ENCODE data around the gene DACT2. TPM values are rescaled to one million over a fixed set of nuclear protein-coding genes. Genes with fewer than 3 reads are reported as not detected.
"Not testable (repeated sequence)": the region's sequence is repeated elsewhere in the genome, so short reads cannot be mapped to it uniquely, and the experiment has no call there.

The DACT2 gene
- total RNA-seq, 4 donors from 2014 or later, result 6.0 to 19.9 (median 10.0) TPM

- H3K36me3 ChIP-seq, result no peaks in the 10 kb centered on the region
Measured at GRCh38 chr6:168285456-168285855, 34.1 kb downstream of the DACT2 start.

GRCh38 chr6:168284187-168284586 is 35.4 kb downstream of the DACT2 start:
- Histone ChIP-seq H3K4me1 (no peaks in the 10 kb centered on the region), H3K4me3 (no peak overlapping the region), H3K27me3 (peaks cover 13% of the 10 kb centered on the region), H3K27ac (no peak overlapping the region), H3K9me3 (no peaks in the 10 kb centered on the region), H3K36me3 (no peaks in the 10 kb centered on the region)
- no peak for DNase-seq (ENCODE audit: low spot score in 2 of 2)
- TF ChIP-seq POLR2AphosphoS5 (IDR thresholded peaks at IDR 0.05) (no peak), POLR2A (IDR thresholded peaks at IDR 0.05) (no peak), EP300 (IDR thresholded peaks at IDR 0.05) (no peak), CTCF (IDR thresholded peaks at IDR 0.05) (no peak)
- WGBS, result 74% methylated on average over 4 of the region's 6 CpGs

More at GRCh38 chr6:168285456-168285855, 34.1 kb downstream of the DACT2 start:
- H3K27ac ChIP-seq, result no peak overlapping the region
- H3K9me3 ChIP-seq, result no peaks in the 10 kb centered on the region
- DNase-seq (ENCODE audit: low spot score in 2 of 2), result no peak
- no peaks in the 10 kb centered on the region for H3K4me1 ChIP-seq
- no peak overlapping the region for H3K4me3 ChIP-seq
- 94% methylated on average over 19 of the region's 21 CpGs for WGBS
- TF ChIP-seq POLR2AphosphoS5 (IDR thresholded peaks at IDR 0.05) (no peak), POLR2A (IDR thresholded peaks at IDR 0.05) (no peak), CTCF (IDR thresholded peaks at IDR 0.05) (no peak), EP300 (IDR thresholded peaks at IDR 0.05) (no peak)
- H3K27me3 ChIP-seq, result peaks cover 8% of the 10 kb centered on the region

- Histone ChIP-seq H3K27me3 (peaks cover 15% of the 10 kb centered on the region), H3K4me1 (no peaks in the 10 kb centered on the region), H3K27ac (no peak overlapping the region), H3K9me3 (no peaks in the 10 kb centered on the region), H3K4me3 (no peak overlapping the region), H3K36me3 (no peaks in the 10 kb centered on the region)
- no peak for TF ChIP-seq CTCF (IDR thresholded peaks at IDR 0.05)
- TF ChIP-seq POLR2AphosphoS5 (IDR thresholded peaks at IDR 0.05), result no peak
- TF ChIP-seq EP300 (IDR thresholded peaks at IDR 0.05), result no peak
- no peak for TF ChIP-seq POLR2A (IDR thresholded peaks at IDR 0.05)
- no peak for DNase-seq (ENCODE audit: low spot score in 2 of 2)
- WGBS, result 93% methylated on average over 10 of the region's 14 CpGs
Measured at GRCh38 chr6:168283686-168284025, 35.9 kb downstream of the DACT2 start.

- peaks cover 20% of the 10 kb centered on the region for H3K27me3 ChIP-seq
- TF ChIP-seq EP300 (IDR thresholded peaks at IDR 0.05), result no peak
- TF ChIP-seq POLR2AphosphoS5 (IDR thresholded peaks at IDR 0.05), result no peak
- TF ChIP-seq POLR2A (IDR thresholded peaks at IDR 0.05), result no peak
- no peak for TF ChIP-seq CTCF (IDR thresholded peaks at IDR 0.05)
- H3K27ac ChIP-seq, result no peak overlapping the region
- H3K4me3 ChIP-seq, result no peak overlapping the region
- no peaks in the 10 kb centered on the region for H3K4me1 ChIP-seq
- no peaks in the 10 kb centered on the region for H3K36me3 ChIP-seq
- WGBS, result 92% methylated on average over 8 of the region's 20 CpGs
- DNase-seq (ENCODE audit: low spot score in 2 of 2), result no peak
- H3K9me3 ChIP-seq, result no peaks in the 10 kb centered on the region
Measured at GRCh38 chr6:168282985-168283685, 36.4 kb downstream of the DACT2 start.

- peaks cover 26% of the 10 kb centered on the region for H3K27me3 ChIP-seq
- no peak overlapping the region for H3K4me3 ChIP-seq
- H3K4me1 ChIP-seq, result no peaks in the 10 kb centered on the region
- TF ChIP-seq CTCF (IDR thresholded peaks at IDR 0.05), result no peak
- no peak for TF ChIP-seq EP300 (IDR thresholded peaks at IDR 0.05)
- TF ChIP-seq POLR2A (IDR thresholded peaks at IDR 0.05), result no peak
- TF ChIP-seq POLR2AphosphoS5 (IDR thresholded peaks at IDR 0.05), result no peak
- no peaks in the 10 kb centered on the region for H3K9me3 ChIP-seq
- 90% methylated on average over 7 of the region's 7 CpGs for WGBS
- no peak for DNase-seq (ENCODE audit: low spot score in 2 of 2)
- H3K36me3 ChIP-seq, result no peaks in the 10 kb centered on the region
- H3K27ac ChIP-seq, result no peak overlapping the region
Measured at GRCh38 chr6:168281826-168282225, 37.8 kb downstream of the DACT2 start.

DNA sequence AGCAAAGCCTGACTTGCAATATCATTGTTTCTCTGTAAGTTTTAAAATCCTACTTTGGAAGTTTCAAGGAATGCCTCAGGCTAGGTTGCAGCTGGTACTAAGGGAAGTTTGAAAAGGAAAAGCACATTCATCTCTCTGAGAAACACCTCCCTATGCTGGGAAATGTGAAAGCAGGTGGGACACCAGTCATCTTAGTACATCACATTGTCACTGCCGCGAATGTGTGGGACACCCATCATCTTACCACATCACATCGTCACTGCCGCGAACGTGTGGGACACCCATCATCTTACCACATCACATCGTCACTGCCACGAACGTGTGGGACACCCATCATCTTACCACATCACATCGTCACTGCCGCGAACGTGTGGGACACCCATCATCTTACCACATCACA is 38.3 kb downstream of the DACT2 start:
- H3K36me3 ChIP-seq; DNase-seq (ENCODE audit: low spot score in 2 of 2); H3K4me1 ChIP-seq; H3K9me3 ChIP-seq; H3K27ac ChIP-seq; H3K4me3 ChIP-seq: not testable (repeated sequence)
- WGBS, result 97% methylated on average over 9 of the region's 13 CpGs
- peaks cover 26% of the 10 kb centered on the region for H3K27me3 ChIP-seq

All from suprapubic skin (tissue), 4 donors.